ENCODE results near the gene DHX9.

- no peak for TF ChIP-seq CTCF (IDR thresholded peaks at IDR 0.05)
- TF ChIP-seq POLR2A (IDR thresholded peaks at IDR 0.05), result no peak
Measured at GRCh38 chr1:182803846-182804245, 35.3 kb upstream of the DHX9 start.

All from thyroid gland (tissue), 4 donors.